ENCODE measurements around the gene EDC3.

The EDC3 gene

GRCh38 chr15:74725225-74725774 is 29.5 kb upstream of the EDC3 start, which contains the start of gene CYP1A1:
TSS of gene CYP1A1 (minus strand) at chr15:74725528. CDS start at chr15:74723097, 2,431 bp downstream.
- Histone ChIP-seq H3K9me3 (no peaks in the 10 kb centered on the region), H3K36me3 (no peaks in the 10 kb centered on the region), H3K27ac (no peak within 1 kb of the TSS), H3K4me1 (peaks cover 0 to 17% (median 13%) of the 10 kb centered on the region in 4 donors), H3K4me3 (peak within 1 kb of the TSS; percentile 54 to 61), H3K27me3 (peaks cover 0 to 38% of the 10 kb centered on the region in 2 donors)
- intact Hi-C loops (cut with DNase I; ENCODE audit: low total_unique reads): no loop called here
- no peak for DNase-seq
- no peak for TF ChIP-seq CTCF (IDR thresholded peaks at IDR 0.05)

GRCh38 chr15:74724570-74725224 is 28.9 kb upstream of the EDC3 start:
- intact Hi-C loops (cut with DNase I; ENCODE audit: low total_unique reads): no loop called here
- DNase-seq: no peak
- no peaks in the 10 kb centered on the region for H3K9me3 ChIP-seq
- H3K27me3 ChIP-seq: peaks cover 0 to 33% of the 10 kb centered on the region in 2 donors
- no peak overlapping the region for H3K27ac ChIP-seq
- no peaks in the 10 kb centered on the region for H3K36me3 ChIP-seq
- TF ChIP-seq CTCF (IDR thresholded peaks at IDR 0.05): no peak
- no peak overlapping the region for H3K4me3 ChIP-seq
- H3K4me1 ChIP-seq: peaks cover 0 to 17% (median 13%) of the 10 kb centered on the region in 4 donors

- Histone ChIP-seq H3K36me3 (no peaks in the 10 kb centered on the region), H3K27me3 (peaks cover 0 to 33% of the 10 kb centered on the region in 2 donors), H3K4me1 (peaks cover 0 to 17% (median 13%) of the 10 kb centered on the region in 4 donors), H3K27ac (no peak overlapping the region), H3K9me3 (no peaks in the 10 kb centered on the region), H3K4me3 (no peak overlapping the region)
- intact Hi-C loops (cut with DNase I; ENCODE audit: low total_unique reads): no loop called here
- no peak for DNase-seq
- TF ChIP-seq CTCF (IDR thresholded peaks at IDR 0.05): no peak
Observed at GRCh38 chr15:74723754-74724334, 28.0 kb upstream of the EDC3 start.

GRCh38 chr15:74723187-74723586 is 27.4 kb upstream of the EDC3 start:
- no peak overlapping the region for H3K4me3 ChIP-seq
- intact Hi-C loops (cut with DNase I; ENCODE audit: low total_unique reads): no loop called here
- TF ChIP-seq CTCF (IDR thresholded peaks at IDR 0.05): no peak

GRCh38 chr15:74722591-74722990 is 26.8 kb upstream of the EDC3 start:
- peaks cover 0 to 26% of the 10 kb centered on the region in 2 donors for H3K27me3 ChIP-seq
- H3K27ac ChIP-seq: no peak overlapping the region
- H3K4me3 ChIP-seq: no peak overlapping the region
- H3K36me3 ChIP-seq: no peaks in the 10 kb centered on the region
- intact Hi-C loops (cut with DNase I; ENCODE audit: low total_unique reads): no loop called here
- TF ChIP-seq CTCF (IDR thresholded peaks at IDR 0.05): no peak
- no peak for DNase-seq
- H3K4me1 ChIP-seq: peaks cover 0 to 17% (median 13%) of the 10 kb centered on the region in 4 donors
- no peaks in the 10 kb centered on the region for H3K9me3 ChIP-seq

More at GRCh38 chr15:74723187-74723586, 27.4 kb upstream of the EDC3 start:
- H3K27ac ChIP-seq: no peak overlapping the region
- DNase-seq: no peak
- H3K27me3 ChIP-seq: peaks cover 0 to 31% of the 10 kb centered on the region in 2 donors
- no peaks in the 10 kb centered on the region for H3K36me3 ChIP-seq
- peaks cover 0 to 17% (median 13%) of the 10 kb centered on the region in 4 donors for H3K4me1 ChIP-seq
- no peaks in the 10 kb centered on the region for H3K9me3 ChIP-seq
